GM12864 (cell line): ENCODE measurements around the gene GPI.
A peak's percentile ranks its signal among the peaks of the same experiment; 100 is the strongest.

Experiments
- DNase-seq: peaks from one replicate; pipeline ENCODE4 v3.0.0-alpha.2; 2011; ENCODE audit warnings: low read depth
- H3K4me3 ChIP-seq: 2 replicates; pipeline ENCODE4 v1.5.1; 2011; ENCODE audit warnings: mild to moderate bottlenecking, low read depth, low read length, control low read depth
- CTCF ChIP-seq: IDR thresholded peaks from 2 replicates; pipeline ENCODE4 v1.5.1; 2011; ENCODE audit warnings: low read depth, mild to moderate bottlenecking, moderate library complexity, low read length, control low read depth, inconsistent platforms; ENCODE audit errors: missing control alignments

GPI gene

GRCh38 chr19:34337739-34338138 lies 27.3 kb upstream of the GPI start:
- DNase-seq, result no peak
- TF ChIP-seq CTCF, result no peak

GRCh38 chr19:34341935-34342680 lies 22.9 kb upstream of the GPI start:
- DNase-seq, result no peak
- no peak for TF ChIP-seq CTCF
- no peak overlapping the region for H3K4me3 ChIP-seq

More at GRCh38 chr19:34337739-34338138, 27.3 kb upstream of the GPI start:
- no peak overlapping the region for H3K4me3 ChIP-seq

- no peak for TF ChIP-seq CTCF
- no peak for DNase-seq
- H3K4me3 ChIP-seq, result no peak overlapping the region
Measured at GRCh38 chr19:34343751-34344150, 21.2 kb upstream of the GPI start.

- no peak for DNase-seq
- H3K4me3 ChIP-seq, result no peak overlapping the region
- TF ChIP-seq CTCF, result peak; percentile 81
Measured at GRCh38 chr19:34345947-34346351, 19.0 kb upstream of the GPI start.

GRCh38 chr19:34347561-34348165 lies 17.3 kb upstream of the GPI start:
- no peak for TF ChIP-seq CTCF
- no peak overlapping the region for H3K4me3 ChIP-seq

GRCh38 chr19:34348899-34349487 lies 16.0 kb upstream of the GPI start:
- H3K4me3 ChIP-seq, result no peak overlapping the region
- TF ChIP-seq CTCF, result no peak
- no peak for DNase-seq

More at GRCh38 chr19:34347561-34348165, 17.3 kb upstream of the GPI start:
- no peak for DNase-seq
